ENCODE measurements around the gene CLEC1A.

CLEC1A gene

DNA sequence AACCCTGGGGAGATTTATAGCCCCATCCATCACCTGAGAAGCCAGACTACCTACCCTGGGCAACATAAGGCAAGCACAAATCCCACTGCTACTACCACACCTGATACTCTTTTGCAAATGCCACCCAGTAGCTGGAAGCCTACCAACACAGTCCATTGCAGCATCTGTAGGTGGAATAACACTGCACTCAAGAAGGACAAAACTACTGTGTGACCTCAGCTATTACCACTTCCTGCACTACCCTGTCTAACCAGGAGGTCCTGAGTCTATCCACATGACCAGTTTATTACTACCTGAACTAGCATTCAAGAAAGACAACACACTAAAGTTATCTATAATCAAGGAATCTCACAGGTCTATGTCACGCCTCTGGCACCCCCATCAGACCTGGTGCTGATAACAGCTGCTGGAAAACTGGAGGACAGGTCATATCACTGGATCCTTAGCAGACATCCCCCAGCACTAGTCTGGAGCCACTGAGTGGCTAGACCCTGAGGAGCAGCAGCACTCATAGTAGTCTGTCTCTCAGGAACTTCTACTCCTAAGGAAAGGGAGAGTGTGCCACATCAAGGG, 2.9 kb upstream of the CLEC1A start:
- Histone ChIP-seq H3K27ac (ENCODE audit: low read length) (peak overlapping the region; percentile 67), H3K36me3 (ENCODE audit: control insufficient read depth in 2 of 2, insufficient read depth in 2 of 2, low read length in 2 of 2) (no peaks in the 10 kb centered on the region), H3K27me3 (ENCODE audit: control insufficient read depth in 1 of 2, insufficient read depth in 2 of 2, low read length in 2 of 2) (no peaks in the 10 kb centered on the region), H3K4me3 (ENCODE audit: low read length in 2 of 2) (peak overlapping the region in 1 of 2 donors; percentile 57), H3K9ac (ENCODE audit: low read length in 2 of 2) (no peak overlapping the region), H3K4me1 (ENCODE audit: control insufficient read depth, insufficient read depth, low read length) (peaks cover 22% of the 10 kb centered on the region), H3K9me3 (ENCODE audit: control insufficient read depth in 2 of 2, low read length in 2 of 2) (no peaks in the 10 kb centered on the region)

- peak overlapping the region; percentile 67 for H3K27ac ChIP-seq (ENCODE audit: low read length)
- H3K36me3 ChIP-seq (ENCODE audit: control insufficient read depth in 2 of 2, insufficient read depth in 2 of 2, low read length in 2 of 2): no peaks in the 10 kb centered on the region
- H3K27me3 ChIP-seq (ENCODE audit: control insufficient read depth in 1 of 2, insufficient read depth in 2 of 2, low read length in 2 of 2): no peaks in the 10 kb centered on the region
- peaks cover 22% of the 10 kb centered on the region for H3K4me1 ChIP-seq (ENCODE audit: control insufficient read depth, insufficient read depth, low read length)
- peak overlapping the region in 1 of 2 donors; percentile 7 for H3K9ac ChIP-seq (ENCODE audit: low read length in 2 of 2)
- H3K9me3 ChIP-seq (ENCODE audit: control insufficient read depth in 2 of 2, low read length in 2 of 2): no peaks in the 10 kb centered on the region
- peak overlapping the region in 1 of 2 donors; percentile 57 for H3K4me3 ChIP-seq (ENCODE audit: low read length in 2 of 2)
Measured at GRCh38 chr12:10101042-10101579, 2.3 kb upstream of the CLEC1A start.

DNA sequence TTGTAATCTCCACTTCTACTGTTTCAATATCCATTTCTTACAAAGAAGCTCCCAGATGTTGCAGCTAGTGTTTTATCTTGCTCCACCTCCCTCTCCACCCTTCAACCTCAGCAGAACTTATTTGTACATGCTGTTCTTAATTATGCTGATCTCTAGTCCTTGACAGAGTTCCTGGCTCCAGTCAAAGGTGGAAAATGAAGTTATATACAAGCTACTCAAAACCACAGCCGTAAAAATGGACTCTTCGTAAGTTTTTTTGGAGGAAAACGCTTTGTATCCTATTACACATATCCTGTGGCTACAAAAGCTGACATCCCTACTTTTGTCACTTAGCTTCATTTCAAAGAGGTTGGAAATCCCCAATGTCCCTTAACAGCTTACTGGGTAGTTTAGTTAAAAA, 1.3 kb downstream of the CLEC1A start:
- peaks cover 22% of the 10 kb centered on the region for H3K4me1 ChIP-seq (ENCODE audit: control insufficient read depth, insufficient read depth, low read length)
- H3K4me3 ChIP-seq (ENCODE audit: low read length in 2 of 2): no peak overlapping the region
- no peak overlapping the region for H3K27ac ChIP-seq (ENCODE audit: low read length)
- H3K9ac ChIP-seq (ENCODE audit: low read length in 2 of 2): no peak overlapping the region
- H3K9me3 ChIP-seq (ENCODE audit: control insufficient read depth in 2 of 2, low read length in 2 of 2): no peaks in the 10 kb centered on the region
- H3K36me3 ChIP-seq (ENCODE audit: control insufficient read depth in 2 of 2, insufficient read depth in 2 of 2, low read length in 2 of 2): no peaks in the 10 kb centered on the region
- no peaks in the 10 kb centered on the region for H3K27me3 ChIP-seq (ENCODE audit: control insufficient read depth in 1 of 2, insufficient read depth in 2 of 2, low read length in 2 of 2)

DNA sequence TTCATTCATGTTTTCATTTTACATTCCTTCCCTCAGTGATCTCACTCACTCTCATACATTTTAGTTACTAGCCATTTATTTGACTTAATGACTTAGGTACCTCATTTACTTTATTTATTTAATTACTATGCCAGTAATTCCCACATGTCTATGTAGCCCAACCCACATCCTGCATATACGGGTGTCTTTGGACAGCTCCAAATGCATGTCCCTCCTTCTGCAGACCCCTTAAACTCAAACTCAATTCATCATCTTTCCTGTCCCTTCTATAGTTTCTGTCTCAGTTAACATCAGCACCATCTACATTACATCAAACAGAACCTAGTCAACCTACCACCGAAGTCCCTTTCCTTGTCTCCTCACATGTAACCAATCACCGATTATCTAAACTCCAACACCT, 2.8 kb downstream of the CLEC1A start:
- Histone ChIP-seq H3K4me3 (ENCODE audit: low read length in 2 of 2) (no peak overlapping the region), H3K27ac (ENCODE audit: low read length) (no peak overlapping the region)

GRCh38 chr12:10094646-10095395, 4.0 kb downstream of the CLEC1A start:
- no peak overlapping the region for H3K4me3 ChIP-seq (ENCODE audit: low read length in 2 of 2)

More for the DNA sequence above, 2.8 kb downstream of the CLEC1A start:
- no peaks in the 10 kb centered on the region for H3K9me3 ChIP-seq (ENCODE audit: control insufficient read depth in 2 of 2, low read length in 2 of 2)
- H3K4me1 ChIP-seq (ENCODE audit: control insufficient read depth, insufficient read depth, low read length): peaks cover 10% of the 10 kb centered on the region
- no peaks in the 10 kb centered on the region for H3K27me3 ChIP-seq (ENCODE audit: control insufficient read depth in 1 of 2, insufficient read depth in 2 of 2, low read length in 2 of 2)
- H3K9ac ChIP-seq (ENCODE audit: low read length in 2 of 2): no peak overlapping the region
- H3K36me3 ChIP-seq (ENCODE audit: control insufficient read depth in 2 of 2, insufficient read depth in 2 of 2, low read length in 2 of 2): no peaks in the 10 kb centered on the region

GRCh38 chr12:10088955-10089900, 9.6 kb downstream of the CLEC1A start:
- Histone ChIP-seq H3K9me3 (ENCODE audit: control insufficient read depth in 2 of 2, low read length in 2 of 2) (no peaks in the 10 kb centered on the region), H3K27me3 (ENCODE audit: control insufficient read depth in 1 of 2, insufficient read depth in 2 of 2, low read length in 2 of 2) (no peaks in the 10 kb centered on the region), H3K9ac (ENCODE audit: low read length in 2 of 2) (no peak overlapping the region), H3K36me3 (ENCODE audit: control insufficient read depth in 2 of 2, insufficient read depth in 2 of 2, low read length in 2 of 2) (no peaks in the 10 kb centered on the region), H3K27ac (ENCODE audit: low read length) (no peak overlapping the region), H3K4me1 (ENCODE audit: control insufficient read depth, insufficient read depth, low read length) (no peaks in the 10 kb centered on the region), H3K4me3 (ENCODE audit: low read length in 2 of 2) (no peak overlapping the region)

More at GRCh38 chr12:10094646-10095395, 4.0 kb downstream of the CLEC1A start:
- H3K4me1 ChIP-seq (ENCODE audit: control insufficient read depth, insufficient read depth, low read length): peaks cover 6% of the 10 kb centered on the region
- H3K27ac ChIP-seq (ENCODE audit: low read length): no peak overlapping the region
- no peaks in the 10 kb centered on the region for H3K27me3 ChIP-seq (ENCODE audit: control insufficient read depth in 1 of 2, insufficient read depth in 2 of 2, low read length in 2 of 2)
- H3K36me3 ChIP-seq (ENCODE audit: control insufficient read depth in 2 of 2, insufficient read depth in 2 of 2, low read length in 2 of 2): no peaks in the 10 kb centered on the region
- H3K9me3 ChIP-seq (ENCODE audit: control insufficient read depth in 2 of 2, low read length in 2 of 2): no peaks in the 10 kb centered on the region
- H3K9ac ChIP-seq (ENCODE audit: low read length in 2 of 2): no peak overlapping the region

- no peaks in the 10 kb centered on the region for H3K4me1 ChIP-seq (ENCODE audit: control insufficient read depth, insufficient read depth, low read length)
- H3K27me3 ChIP-seq (ENCODE audit: control insufficient read depth in 1 of 2, insufficient read depth in 2 of 2, low read length in 2 of 2): no peaks in the 10 kb centered on the region
- H3K9me3 ChIP-seq (ENCODE audit: control insufficient read depth in 2 of 2, low read length in 2 of 2): no peaks in the 10 kb centered on the region
- no peaks in the 10 kb centered on the region for H3K36me3 ChIP-seq (ENCODE audit: control insufficient read depth in 2 of 2, insufficient read depth in 2 of 2, low read length in 2 of 2)
- no peak overlapping the region for H3K4me3 ChIP-seq (ENCODE audit: low read length in 2 of 2)
- H3K27ac ChIP-seq (ENCODE audit: low read length): no peak overlapping the region
- H3K9ac ChIP-seq (ENCODE audit: low read length in 2 of 2): no peak overlapping the region
Measured at GRCh38 chr12:10088031-10088430, 10.8 kb downstream of the CLEC1A start.

DNA sequence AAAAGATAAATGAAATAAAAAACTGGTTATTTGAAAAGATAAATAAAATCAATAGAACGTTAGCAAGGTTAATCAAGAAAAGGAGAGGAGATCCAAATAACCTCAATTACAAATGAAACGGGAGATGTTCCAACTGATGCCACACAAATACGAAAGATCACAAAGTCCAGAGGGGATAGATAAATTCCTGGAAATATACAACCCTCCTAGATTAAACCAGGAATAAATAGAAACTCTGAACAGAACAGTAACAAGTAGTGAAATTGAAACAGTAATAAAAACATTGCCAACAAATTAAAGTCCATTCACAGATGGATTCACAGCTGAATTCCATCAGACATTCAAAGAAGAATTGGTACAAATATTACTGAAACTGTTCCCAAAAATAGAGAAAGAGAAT, 12.4 kb downstream of the CLEC1A start:
- no peaks in the 10 kb centered on the region for H3K9me3 ChIP-seq (ENCODE audit: control insufficient read depth in 2 of 2, low read length in 2 of 2)
- H3K27me3 ChIP-seq (ENCODE audit: control insufficient read depth in 1 of 2, insufficient read depth in 2 of 2, low read length in 2 of 2): no peaks in the 10 kb centered on the region
- no peak overlapping the region for H3K4me3 ChIP-seq (ENCODE audit: low read length in 2 of 2)
- H3K4me1 ChIP-seq (ENCODE audit: control insufficient read depth, insufficient read depth, low read length): no peaks in the 10 kb centered on the region
- H3K36me3 ChIP-seq (ENCODE audit: control insufficient read depth in 2 of 2, insufficient read depth in 2 of 2, low read length in 2 of 2): no peaks in the 10 kb centered on the region
- no peak overlapping the region for H3K9ac ChIP-seq (ENCODE audit: low read length in 2 of 2)
- H3K27ac ChIP-seq (ENCODE audit: low read length): no peak overlapping the region

DNA sequence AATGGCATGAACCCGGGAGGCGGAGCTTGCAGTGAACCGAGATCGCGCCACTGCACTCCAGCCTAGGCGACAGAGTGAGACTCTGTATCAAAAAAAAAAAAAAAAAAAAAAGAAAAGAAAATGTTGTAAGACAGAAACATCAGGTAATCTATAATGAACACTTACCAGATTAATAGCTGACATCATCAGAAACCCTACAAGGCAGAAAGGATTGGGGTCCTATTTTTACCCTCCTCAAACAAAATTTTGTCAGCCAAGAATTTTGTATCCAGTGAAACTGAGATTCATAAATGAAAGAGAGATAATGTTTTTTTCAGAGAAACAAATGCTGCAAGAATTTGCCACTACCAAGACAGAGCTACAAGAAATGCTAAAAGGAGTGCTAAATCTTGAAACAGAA, 14.1 kb downstream of the CLEC1A start:
- H3K9ac ChIP-seq (ENCODE audit: low read length in 2 of 2): no peak overlapping the region
- no peak overlapping the region for H3K27ac ChIP-seq (ENCODE audit: low read length)
- H3K4me3 ChIP-seq (ENCODE audit: low read length in 2 of 2): no peak overlapping the region
- no peaks in the 10 kb centered on the region for H3K9me3 ChIP-seq (ENCODE audit: control insufficient read depth in 2 of 2, low read length in 2 of 2)
- H3K4me1 ChIP-seq (ENCODE audit: control insufficient read depth, insufficient read depth, low read length): no peaks in the 10 kb centered on the region
- H3K27me3 ChIP-seq (ENCODE audit: control insufficient read depth in 1 of 2, insufficient read depth in 2 of 2, low read length in 2 of 2): no peaks in the 10 kb centered on the region
- H3K36me3 ChIP-seq (ENCODE audit: control insufficient read depth in 2 of 2, insufficient read depth in 2 of 2, low read length in 2 of 2): no peaks in the 10 kb centered on the region

GRCh38 chr12:10082117-10082874, 16.5 kb downstream of the CLEC1A start:
- Histone ChIP-seq H3K36me3 (ENCODE audit: control insufficient read depth in 2 of 2, insufficient read depth in 2 of 2, low read length in 2 of 2) (no peaks in the 10 kb centered on the region), H3K9me3 (ENCODE audit: control insufficient read depth in 2 of 2, low read length in 2 of 2) (no peaks in the 10 kb centered on the region), H3K27ac (ENCODE audit: low read length) (no peak overlapping the region), H3K4me3 (ENCODE audit: low read length in 2 of 2) (no peak overlapping the region), H3K4me1 (ENCODE audit: control insufficient read depth, insufficient read depth, low read length) (no peaks in the 10 kb centered on the region), H3K9ac (ENCODE audit: low read length in 2 of 2) (no peak overlapping the region), H3K27me3 (ENCODE audit: control insufficient read depth in 1 of 2, insufficient read depth in 2 of 2, low read length in 2 of 2) (no peaks in the 10 kb centered on the region)

All from stomach smooth muscle (tissue), 2 donors.